Fibroblast of villous mesenchyme (primary cell): ENCODE measurements around the gene HES4. TPM values are rescaled to one million over a fixed set of nuclear protein-coding genes. Genes with fewer than 3 reads are reported as not detected.
A peak's percentile ranks its signal among the peaks of the same experiment; 100 is the strongest.

ENCODE experiments used
- DNase-seq: peaks from one replicate; pipeline ENCODE4 v3.0.0-alpha.2; 2010; ENCODE audit warnings: low read depth
- H3K4me3 ChIP-seq: 2 replicates; pipeline ENCODE4 v1.5.1; 2011; ENCODE audit warnings: low read depth, mild to moderate bottlenecking, low read length
- total RNA-seq: library from RNA; depleted of rRNA; stranded (reverse); fragments of >200 nt; gene quantifications from 2 replicates; pipeline ENCODE4 v1.2.3, GENCODE V29; 2012
- TF ChIP-seq, protein P1 (sequence below): IDR thresholded peaks from 2 replicates; pipeline ENCODE4 v1.5.1; 2012; ENCODE audit warnings: low read depth, mild to moderate bottlenecking, low read length; ENCODE audit not compliant: insufficient read depth

HES4 gene
- total RNA-seq, 1 donor, result 2.2 TPM

GRCh38 chr1:970242-970972 lies 29.5 kb downstream of the HES4 start:
- no peak overlapping the region for H3K4me3 ChIP-seq
- DNase-seq, result no peak
- TF ChIP-seq, protein P1, sequence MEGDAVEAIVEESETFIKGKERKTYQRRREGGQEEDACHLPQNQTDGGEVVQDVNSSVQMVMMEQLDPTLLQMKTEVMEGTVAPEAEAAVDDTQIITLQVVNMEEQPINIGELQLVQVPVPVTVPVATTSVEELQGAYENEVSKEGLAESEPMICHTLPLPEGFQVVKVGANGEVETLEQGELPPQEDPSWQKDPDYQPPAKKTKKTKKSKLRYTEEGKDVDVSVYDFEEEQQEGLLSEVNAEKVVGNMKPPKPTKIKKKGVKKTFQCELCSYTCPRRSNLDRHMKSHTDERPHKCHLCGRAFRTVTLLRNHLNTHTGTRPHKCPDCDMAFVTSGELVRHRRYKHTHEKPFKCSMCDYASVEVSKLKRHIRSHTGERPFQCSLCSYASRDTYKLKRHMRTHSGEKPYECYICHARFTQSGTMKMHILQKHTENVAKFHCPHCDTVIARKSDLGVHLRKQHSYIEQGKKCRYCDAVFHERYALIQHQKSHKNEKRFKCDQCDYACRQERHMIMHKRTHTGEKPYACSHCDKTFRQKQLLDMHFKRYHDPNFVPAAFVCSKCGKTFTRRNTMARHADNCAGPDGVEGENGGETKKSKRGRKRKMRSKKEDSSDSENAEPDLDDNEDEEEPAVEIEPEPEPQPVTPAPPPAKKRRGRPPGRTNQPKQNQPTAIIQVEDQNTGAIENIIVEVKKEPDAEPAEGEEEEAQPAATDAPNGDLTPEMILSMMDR, result no peak

GRCh38 chr1:969260-969855 lies 30.5 kb downstream of the HES4 start:
- DNase-seq, result no peak
- TF ChIP-seq, protein P1, result no peak
- no peak overlapping the region for H3K4me3 ChIP-seq

DNA sequence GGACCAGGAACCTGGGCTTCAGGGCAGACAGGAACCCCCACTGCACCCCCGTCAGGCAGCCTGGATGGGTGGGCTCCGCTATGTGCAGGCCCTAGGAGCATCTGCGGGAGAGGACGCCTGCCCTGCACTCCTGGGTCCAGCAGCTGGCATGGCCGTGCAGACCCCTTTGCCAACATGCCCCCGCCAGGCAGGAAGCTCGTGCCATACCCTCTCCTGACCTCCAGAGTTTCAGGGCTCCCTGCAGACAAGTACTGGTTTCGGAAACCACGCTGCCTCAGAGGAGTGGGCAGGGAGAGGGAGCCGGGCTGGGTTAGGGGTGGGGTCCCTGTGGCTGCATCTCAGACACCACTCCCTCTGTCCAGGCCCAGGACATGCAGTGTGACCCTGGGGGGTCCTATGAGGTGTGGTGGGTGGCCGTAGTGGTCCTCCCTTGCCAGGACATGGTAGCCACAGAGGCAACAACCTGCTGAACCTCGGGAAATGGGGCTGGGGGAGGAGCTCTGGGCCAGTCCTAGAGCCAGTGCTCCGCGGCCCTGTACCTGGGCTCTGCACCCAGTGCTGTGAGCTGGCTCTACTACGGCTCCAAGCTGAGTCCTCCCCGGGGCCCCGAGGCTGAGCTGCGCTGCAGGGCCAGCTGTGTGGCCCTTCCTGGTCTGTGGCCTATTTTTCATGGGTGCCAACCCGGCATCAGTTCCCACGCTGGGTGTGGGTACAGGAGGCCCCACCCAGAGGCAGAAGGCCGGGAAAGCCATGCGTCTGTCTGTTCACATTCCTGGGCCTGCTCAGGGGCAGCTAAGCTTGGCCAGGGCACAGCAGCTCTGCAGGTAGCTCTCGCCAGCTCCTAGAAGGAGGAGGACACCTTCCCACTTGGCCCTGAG lies 32.2 kb downstream of the HES4 start:
- TF ChIP-seq, protein P1, result no peak
- H3K4me3 ChIP-seq, result no peak overlapping the region
- DNase-seq, result no peak

DNA sequence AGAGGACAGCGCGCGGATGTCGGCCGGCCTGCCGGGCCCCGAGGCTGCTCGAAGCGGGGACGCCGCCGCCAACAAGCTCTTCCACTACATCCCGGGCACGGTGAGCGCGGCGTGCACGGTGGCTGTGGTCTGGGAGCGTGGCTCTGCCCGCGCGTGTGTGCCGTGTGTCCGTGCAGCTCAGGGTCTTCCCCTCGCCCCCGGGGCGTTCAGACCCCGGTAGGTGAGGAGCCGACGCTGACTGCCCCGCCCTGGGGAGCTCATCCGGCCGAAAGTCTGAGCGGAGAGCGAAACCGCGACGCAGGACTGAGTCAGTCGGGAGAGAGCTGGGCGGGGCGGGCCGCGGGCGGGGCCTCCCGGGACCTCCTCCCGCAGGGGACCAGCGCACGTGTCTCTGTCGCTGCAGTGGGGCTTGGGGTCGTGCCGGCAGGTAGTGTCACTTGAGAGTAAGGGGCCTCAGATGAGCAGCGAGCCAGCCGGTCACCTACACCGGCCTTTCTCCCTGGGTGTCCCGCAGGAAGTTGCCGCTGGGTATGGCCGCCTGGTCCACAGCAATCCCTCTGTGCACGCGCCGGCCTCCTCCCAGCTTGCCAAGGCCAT lies 33.1 kb downstream of the HES4 start:
- DNase-seq, result peak; percentile 56
- peak overlapping the region; percentile 72 for H3K4me3 ChIP-seq
- TF ChIP-seq, protein P1, result no peak

DNA sequence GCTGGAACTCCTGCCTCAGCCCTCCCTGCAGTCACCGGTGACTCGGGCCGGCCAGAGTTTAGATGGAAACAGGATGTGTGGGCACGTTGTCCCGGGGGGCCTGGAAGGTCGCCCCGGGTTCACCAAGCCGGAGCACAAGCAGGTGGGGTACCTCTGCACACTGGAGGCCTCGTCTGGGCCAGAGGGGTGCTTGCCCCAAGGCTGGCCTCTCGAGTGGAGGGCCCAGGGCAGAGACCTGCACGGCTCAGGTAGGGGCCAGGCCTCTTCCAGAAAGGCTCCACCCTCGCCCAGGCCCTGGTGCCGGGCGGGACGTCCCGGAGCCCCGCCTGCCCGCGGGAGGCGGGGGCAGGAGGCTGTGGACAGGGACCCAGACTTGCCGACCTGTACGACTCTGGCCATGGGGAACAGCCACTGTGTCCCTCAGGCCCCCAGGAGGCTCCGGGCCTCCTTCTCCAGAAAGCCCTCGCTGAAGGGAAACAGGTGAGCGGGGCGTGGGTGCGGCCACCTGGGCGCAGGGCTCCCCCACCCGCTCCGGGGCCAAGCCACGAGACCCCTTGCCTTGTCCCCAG lies 33.7 kb downstream of the HES4 start, which contains the start of gene PLEKHN1:
Gene PLEKHN1 (plus strand): TSS at position 348 of the 569 bp plus-strand sequence. CDS start 50 bp downstream, at position 398.
- peak; percentile 31 for DNase-seq
- TF ChIP-seq, protein P1, result no peak
- peak within 1 kb of the TSS; percentile 72 for H3K4me3 ChIP-seq

DNA sequence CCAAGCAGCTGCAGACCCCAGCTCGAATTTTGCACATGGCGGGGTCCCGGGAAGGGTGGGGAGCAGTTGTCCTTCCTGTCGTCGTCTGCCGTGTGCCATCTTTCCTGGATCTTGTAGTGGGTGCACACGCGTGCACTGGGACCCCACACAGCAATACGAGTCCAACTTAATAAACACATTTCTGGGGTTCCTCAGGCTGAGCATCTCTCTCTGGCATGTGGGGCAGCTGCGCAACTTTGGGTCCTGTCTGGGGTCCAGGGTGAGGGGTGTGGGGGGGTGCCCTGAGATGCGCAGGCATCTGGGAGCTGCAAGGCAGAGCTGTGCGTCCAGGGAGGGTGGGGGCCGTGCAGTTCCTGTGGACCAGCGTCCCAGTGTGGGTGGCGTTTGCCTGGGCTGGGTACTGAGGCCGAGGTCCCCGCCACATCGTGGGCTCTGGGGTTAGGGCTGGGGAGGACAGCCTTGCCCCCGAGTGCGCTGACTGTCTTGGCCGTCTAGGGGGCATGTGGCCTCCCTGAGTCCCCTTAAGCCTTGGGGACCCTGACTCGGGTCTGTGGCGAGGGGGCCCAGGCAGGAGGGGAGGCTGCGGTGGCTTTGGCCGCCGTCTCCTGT lies 34.3 kb downstream of the HES4 start:
- H3K4me3 ChIP-seq, result no peak overlapping the region
- DNase-seq, result no peak
- TF ChIP-seq, protein P1, result no peak
